Stimulated activated CD8-positive, alpha-beta memory T cell treated with anti-CD3 and anti-CD28 coated beads, Interleukin-15, amount 100 ng/mL, for 48 hours (primary cell): Measurements from ENCODE around the gene GNG11.
"Not testable (repeated sequence)": the region's sequence is repeated elsewhere in the genome, so short reads cannot be mapped to it uniquely, and the experiment has no call there.

ENCODE experiments used
- DNase-seq, 2 donors: peaks; one replicate each; pipeline ENCODE4 v3.0.0-alpha.2; 2020; ENCODE audit warnings: low read depth in 2 of 2

GNG11 gene

DNA sequence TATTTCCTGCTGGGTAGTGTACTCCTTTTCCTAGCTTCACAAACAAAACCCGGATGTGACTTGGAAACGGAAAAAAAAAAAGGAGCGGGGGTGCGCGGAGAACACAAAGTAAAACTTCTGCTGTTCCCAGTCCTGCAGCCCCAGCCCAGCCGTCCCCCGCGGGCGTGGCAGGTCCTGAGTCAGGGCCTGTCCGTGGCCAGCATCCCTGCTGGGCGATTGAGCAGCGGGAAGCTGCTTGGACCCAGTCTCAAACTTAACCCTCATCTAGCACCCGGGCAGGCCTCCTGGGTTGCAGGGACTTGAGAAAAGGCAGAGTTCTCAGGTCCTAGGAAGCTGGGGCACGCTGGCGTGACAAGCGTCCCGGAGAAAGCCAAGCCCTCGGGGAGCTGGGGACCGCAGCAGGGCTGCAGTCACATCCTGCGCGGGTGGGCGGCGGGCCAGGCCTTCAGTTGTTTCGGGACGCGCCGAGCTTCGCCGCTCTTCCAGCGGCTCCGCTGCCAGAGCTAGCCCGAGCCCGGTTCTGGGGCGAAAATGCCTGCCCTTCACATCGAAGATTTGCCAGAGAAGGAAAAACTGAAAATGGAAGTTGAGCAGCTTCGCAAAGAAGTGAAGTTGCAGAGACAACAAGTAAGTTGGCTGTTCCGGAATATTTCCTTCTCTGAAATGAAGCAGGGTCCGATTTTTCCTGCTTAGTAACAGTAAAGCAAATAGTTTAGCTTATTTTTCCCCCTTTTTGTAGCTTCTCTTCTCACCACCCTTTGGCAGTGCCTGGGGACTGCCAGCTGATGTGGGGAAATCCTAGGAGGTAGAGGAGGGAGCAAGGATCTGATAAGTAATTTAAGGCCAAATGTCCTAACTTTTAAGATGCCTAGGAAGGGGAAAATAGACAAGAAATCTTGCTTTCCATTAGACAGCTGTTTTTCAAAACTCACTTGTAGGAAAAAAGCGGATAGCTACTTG is at the start of gene GNG11:
Gene GNG11, plus strand, starts transcription at position 129 of the 960 bp plus-strand sequence. Its CDS starts 403 bp downstream, at position 532.
- peak in 1 of 2 donors; percentile 27 for DNase-seq

DNA sequence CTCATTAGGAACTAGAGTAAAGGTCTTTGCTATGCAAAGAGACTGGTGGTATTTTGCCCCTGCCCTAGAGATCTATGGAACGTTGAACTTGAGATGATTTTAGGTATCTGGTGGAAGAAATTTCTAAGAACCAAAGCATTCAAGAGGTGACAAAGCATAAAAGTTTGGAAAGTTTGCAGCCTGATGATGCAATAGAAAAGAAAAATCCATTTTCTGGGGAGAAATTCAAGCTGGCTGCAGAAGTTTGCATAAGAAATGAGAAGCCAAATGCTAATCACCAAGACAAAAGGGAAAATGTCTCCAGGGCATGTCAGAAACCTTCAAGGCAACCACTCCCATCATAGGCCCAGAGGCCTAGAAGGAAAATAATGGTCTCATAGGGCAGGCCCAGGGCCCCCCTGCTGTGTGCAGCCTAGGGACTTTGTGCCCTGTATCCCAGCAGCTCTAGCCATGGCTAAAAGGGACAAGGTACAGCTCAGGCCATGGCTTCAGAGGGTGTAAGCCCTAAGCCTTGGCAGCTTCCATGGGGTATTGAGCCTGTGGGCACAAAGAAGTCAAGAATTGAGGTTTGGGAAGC is 47.4 kb upstream of the GNG11 start:
- no peak for DNase-seq

DNA sequence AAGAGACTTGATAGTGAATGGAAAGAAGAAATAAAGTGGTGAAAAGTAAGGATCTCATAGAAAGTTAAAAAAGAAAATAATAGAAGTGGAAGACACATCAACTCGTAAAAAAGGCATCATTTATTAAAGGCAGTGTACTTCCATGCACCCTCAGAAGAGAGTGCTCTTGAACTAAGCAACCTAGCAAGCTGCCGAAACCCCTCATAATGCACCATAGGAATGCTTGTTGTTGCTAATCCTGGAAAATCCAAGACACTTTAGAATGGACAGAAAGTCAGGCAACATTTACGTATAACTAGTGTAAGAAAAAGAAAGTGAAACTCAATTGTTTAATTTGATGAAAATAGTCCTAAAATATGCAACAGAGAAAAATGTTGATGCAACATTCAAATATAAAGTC is 43.8 kb upstream of the GNG11 start:
- DNase-seq = no peak

DNA sequence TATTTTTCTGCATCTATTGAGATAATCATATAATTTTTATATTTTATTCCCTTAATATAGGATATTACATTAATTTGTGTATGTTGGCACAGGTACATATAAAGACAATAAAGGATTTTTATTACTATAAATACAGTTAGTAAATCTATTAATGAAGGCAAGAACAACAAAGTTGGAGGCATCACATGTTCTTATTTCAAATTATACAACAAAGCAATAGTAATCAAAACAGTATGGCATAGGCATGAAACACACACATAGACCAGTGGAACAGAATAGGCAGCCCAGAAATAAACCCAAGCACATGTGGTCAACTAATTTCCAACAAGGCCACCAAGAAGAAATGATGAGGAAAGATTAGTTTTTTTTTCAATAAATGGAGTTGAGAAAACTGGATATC is 42.2 kb upstream of the GNG11 start:
- DNase-seq = no peak

DNA sequence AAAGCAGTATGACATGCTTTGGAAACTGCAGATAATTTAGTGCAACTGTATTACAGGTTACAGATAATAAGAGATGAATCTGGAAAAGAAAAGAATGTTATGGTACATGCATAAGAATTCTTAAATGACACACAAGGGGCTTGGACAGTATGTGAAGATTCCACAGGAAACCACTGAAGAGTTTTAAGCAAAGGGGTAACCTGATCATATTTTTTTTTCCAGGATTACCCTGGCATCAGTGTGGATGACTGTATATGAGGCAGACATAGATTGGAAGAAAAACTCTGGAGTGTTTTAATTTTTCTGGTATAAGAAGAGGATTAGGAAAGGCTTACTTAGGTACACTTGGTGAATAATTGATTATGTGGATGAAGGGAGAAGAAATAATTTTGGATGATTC is 39.1 kb upstream of the GNG11 start:
- DNase-seq = no peak

DNA sequence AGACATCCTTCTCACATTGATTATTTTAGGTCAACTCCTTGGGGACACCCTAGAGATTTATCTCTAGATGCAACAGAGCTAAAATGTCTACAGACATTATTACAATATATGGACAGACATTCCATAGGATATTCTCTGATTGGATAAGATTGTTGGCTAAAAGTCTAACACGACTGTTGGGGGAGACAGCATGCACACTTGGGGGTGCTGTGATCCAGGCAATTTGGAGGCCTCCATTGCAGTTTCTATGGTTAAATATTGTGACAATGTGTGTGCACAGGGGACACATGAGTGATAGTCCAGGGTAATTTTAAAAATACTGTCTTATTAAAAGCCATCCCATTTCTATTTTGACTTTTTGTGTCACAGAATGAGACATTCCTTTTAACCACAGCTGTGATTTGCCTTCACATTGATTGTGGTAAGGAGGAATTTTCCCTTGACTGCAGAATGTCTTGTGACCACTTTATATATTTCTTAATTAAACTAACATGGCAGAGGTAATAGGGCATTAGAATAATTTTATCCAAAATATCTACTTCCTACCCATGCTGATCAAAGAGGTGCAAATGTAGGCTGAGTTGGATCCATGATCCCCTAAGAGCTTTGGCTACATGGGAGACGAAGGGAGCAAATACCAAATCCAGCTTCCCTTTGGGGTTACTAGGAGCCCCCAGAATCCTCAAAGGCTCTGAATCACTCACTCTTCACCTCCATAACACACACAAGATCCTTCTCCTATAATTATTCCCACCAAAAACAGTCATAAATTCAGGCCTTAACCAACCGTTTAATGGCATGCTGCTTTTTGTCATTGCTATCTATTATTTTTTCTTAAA is 38.2 kb upstream of the GNG11 start:
- no peak for DNase-seq

DNA sequence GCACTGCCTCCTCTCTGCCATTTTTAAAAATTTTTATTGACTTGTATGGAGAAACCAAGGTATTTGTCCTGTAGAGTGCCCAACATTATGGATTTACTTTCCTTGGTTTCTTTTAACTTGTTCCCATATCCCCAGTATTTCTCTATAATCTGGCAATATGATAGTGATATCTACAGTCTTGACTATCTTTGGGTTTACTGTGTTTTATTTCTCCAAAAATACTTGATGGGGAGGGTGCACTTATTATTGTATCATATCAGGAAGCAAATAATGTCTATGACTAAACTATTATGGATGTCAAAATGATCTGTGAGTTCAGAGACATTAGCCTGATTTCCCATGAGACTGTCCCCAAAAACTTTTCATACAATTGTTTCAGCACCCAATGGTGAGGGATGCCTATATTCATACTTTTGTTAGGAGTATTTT is 37.6 kb upstream of the GNG11 start:
- DNase-seq = no peak

DNA sequence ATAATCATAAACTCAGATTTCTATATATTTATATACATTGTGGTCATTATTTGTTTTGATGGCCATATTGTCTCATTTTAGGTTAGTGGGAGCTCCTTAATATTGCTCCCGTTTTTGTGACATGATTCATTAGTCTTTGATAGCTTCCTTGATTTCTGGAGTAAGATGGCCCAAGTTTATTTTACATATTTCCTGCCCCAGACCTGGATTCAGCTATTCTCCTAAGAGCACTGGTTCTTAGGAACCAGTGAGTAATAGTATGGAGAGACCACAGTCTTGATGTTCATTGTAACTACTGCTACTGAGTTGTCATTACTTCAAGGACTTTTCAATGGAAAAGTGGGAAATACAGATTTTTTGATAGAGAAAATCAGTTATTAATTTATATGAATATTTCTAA is 37.0 kb upstream of the GNG11 start:
- DNase-seq = no peak

DNA sequence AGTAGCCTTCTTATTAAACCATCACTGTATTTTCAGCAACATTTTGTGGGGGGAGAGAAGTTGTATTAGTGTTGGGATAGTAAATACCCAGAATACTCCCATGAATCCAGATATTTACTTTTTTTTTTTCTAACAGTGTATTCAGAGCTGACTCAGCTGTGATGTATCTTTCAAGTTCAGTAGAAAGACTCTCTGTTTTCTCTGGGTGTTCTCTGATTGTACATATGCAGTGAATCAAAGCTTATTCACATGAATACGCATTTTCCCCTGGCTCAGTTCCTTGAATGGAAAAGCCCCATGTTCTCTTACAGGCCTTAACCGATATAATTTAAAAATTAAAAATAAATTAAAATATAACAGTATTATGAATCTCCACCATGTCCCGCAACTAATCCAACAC is 32.3 kb upstream of the GNG11 start:
- DNase-seq = no peak

DNA sequence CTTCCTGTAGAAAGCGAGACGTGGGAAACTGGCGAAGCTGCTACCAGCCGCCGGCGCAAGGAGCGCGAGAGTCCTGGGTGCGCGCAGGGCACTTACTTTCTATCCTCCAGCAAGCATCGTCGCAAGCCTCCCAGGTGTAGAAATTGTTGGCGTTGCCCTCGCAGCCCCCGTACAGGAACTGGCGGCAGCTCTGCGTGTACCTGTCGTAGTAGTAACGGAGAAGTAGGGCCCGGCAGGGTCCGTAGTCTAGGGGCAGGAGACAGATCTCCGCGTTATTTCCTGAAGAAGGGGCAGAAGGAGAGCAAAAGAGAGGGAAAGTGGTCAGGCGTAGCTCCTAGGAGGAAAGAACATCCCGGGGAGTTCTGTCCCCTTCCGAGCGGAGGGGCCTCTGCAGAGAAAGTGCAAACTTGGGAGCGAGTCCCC is 31.5 kb upstream of the GNG11 start:
- DNase-seq = no peak

DNA sequence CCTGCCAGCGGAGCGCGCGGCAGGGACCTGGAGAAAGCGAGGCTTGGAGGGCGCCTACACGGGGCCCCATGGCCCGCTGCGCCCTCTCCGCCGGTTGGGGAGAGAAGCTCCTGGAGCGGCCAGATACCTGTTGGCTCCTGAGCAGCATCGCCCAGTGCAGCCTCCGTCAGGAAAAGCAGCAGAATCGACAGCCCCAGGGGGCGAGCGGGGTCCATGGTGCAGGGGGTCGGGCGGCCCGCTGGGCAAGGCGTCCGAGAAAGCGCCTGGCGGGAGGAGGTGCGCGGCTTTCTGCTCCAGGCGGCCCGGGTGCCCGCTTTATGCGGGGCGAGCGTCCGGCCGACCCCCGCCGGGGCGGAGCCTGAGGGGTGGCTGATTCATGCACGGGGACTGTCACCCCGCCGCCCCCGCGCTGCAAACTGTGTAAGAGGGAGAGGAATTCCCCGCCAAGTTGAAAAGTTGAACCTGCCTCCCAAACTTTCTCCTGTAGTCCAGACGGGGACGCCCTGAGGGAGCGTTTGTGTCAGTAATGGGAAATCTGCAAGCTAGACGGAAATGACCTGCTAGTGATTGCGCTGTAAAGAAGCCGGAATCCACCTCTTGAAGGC is 31.0 kb upstream of the GNG11 start, which contains the start of gene TFPI2:
Gene TFPI2, minus strand, starts transcription at position 290 of the 605 bp plus-strand sequence. Its CDS starts 75 bp downstream, at position 215.
- DNase-seq = peak in 1 of 2 donors; percentile 16

DNA sequence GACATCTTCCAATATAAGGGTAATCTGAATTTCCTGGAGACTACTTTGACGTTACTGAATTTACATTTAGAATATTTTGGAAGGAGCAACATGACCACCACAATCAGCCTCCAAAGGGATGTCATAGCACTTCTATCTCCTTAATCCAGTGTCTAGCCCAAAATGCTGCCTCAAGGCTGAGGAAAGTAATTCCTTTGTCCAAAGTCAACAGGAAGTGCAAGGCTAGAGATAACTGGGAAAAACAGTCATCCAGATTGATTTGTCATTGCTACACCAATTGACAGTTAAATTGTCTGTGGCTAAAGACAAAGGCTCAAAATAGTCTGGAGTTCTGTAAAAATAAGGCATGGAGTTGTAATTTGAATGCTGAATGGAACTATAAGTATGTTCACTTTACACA is 27.1 kb upstream of the GNG11 start:
- DNase-seq = no peak

DNA sequence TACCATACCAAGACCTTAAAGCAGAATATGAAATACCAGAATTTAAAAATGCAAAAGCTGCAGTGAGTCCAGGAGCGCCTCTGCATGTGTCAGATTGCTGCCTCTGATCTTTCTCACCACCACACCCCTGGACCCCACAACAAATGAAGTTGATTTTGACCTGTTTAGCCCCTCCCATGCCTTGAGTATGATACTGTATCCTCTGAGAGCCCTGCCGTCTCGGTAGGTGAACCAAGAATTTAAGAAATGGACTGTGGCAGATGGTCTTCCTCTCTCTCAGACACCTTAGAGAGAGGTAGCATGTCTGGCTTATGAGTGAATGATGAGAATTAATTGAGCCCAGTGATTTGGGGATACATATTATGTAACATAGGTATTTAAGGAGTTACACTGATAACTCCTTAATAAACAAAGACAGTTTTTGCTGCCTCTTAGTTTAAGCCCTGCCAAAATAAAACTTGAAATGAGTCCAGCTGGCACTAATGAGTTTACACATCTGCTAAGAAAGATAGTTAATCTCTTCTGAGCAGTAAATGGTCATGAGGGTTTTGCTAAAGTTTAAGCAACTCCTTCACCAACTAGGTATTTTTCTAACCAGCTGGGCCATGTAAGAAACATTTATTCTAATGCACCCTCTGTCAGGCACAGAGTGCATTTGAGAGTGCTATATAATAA is 26.4 kb upstream of the GNG11 start:
- no peak for DNase-seq

DNA sequence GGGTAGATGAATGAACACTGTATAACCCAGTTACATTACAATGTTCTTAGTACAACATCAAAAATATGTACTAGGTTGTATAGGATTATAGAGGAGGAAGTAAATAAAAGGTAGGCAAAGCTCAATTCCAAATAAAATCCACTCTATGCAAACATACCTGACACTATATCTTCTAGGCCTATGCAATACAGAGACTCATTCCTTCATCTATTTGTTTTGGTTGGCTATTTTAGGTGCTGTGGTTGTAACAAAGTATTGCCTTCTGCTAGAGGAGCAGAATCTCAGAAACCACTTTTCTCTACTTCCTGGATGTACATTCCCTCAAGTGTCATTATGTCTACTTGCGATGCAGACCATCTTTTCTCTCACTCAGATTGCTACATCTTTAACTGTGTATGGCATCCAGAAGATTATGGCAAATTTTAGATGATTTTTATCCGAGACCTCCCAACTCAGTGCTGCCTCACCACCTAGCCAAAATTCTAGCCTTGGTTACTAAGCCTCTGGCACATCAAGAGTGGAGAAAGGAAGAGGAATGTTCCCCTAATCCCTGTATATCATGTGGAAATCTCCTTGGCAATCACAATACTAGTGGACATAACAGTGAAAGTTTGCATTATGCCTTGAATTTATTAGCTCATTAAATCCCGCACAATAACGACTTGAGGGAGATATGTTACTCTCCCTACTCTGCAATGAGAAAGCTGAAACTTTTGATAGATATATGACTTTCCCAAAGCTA is 25.5 kb upstream of the GNG11 start:
- DNase-seq = no peak

DNA sequence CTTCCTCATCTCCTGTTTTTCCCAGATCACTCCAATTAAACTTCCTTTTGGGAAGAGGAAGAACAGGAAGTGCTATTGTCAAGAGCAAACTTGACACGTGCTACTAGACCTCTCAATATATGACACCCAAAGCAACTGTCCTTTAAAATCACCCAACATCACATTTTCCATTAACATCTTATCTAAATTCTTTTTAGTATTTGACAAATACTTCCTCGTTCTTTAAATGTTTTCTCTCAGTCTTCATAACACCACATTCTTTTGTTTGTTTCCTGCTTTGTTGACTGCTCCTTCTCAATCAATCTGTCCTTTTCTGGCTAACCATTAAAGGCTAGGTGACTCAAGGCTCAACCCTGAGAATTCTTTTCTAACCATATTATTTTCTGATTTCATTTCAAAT is 23.9 kb upstream of the GNG11 start:
- DNase-seq = no peak

DNA sequence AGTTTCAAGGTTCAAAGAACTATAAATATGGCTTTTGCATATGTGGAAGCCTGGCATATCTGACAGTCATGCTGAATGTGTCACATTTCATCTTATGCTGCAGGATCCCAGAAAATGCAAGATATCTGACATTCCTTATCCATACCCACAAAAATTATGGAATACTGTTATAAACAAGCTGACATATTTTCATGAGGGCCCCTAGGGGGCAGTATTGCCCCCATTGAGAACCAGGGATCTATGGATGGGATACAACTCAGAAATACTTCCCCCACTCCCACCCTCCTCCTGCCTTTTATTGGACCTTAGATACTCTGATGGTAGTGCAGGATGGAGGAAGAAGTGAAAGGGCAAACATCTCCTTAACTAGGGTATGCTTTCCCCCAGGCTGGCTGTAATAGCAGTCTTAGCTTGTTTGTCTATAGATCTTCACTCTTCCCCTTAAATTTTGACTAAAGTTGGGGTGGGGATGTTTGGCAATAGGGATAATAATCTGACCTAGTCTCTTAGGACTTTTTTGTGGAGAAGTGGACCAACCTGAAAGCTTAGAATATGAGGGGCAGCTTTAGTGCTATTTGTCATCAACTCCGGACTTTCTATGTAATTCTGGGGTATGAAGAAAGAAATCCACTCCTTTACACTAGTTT is 18.6 kb upstream of the GNG11 start:
- DNase-seq = no peak

DNA sequence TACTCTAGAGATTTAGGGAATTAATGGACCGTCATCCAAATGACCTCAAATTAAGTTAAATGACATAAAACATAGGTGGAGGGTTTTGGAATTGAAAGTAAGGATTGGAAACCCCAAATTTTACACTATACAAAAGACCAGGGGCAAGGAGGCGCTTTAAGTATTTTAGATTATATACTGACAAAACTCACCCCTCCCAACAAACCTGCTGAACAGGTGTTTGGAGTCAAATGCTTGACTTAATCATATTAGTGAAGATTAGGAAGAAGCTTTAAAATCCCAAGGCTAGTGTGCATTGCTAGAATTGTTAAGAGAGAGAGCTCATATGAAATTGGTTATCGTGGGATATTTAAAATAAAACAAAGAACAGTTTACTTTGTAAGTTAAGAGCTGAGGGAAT is 15.3 kb upstream of the GNG11 start, which contains the start of gene GNGT1:
Gene GNGT1, plus strand, starts transcription at position 301 of the 400 bp plus-strand sequence. CDS start 180 bp downstream, outside the sequence.
- DNase-seq = no peak

DNA sequence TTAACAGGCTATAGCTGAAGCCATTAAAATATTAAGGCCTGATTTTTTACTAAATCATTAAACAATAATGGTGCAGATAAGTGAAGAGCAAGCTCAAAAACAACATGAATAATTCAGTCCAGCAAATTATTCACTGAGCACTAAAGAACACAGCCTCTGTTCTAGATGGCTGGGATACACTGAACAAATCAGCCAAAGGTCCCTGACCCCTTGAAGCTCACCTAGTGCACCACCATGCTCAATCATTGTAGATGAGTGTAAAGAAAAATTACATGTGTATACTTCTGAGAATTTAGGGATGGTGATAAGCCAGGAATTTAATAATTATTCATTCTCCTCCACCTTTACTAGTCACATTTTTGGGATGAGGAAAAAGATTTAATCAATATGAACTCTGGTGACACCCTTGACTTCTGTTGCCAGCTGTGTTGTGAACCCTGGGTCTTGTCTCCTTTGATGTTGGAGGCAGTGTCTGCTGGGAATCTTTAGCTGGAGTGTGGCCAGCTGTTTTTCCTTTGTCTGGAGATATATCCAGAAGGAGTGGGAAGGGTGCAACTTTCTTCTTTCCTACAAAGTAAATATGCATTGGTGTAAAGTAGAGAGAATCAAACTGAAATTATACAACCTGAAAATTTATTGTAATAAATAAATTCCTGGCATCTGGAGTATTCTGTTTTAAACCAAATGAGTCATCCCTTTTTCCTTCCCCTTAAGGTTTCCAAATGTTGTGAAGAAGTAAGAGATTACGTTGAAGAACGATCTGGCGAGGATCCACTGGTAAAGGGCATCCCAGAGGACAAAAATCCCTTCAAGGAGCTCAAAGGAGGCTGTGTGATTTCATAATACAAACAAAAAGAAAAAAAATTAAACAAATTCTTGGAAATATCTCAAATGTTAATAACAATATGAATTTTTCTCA is 11.2 kb upstream of the GNG11 start:
- DNase-seq = no peak

DNA sequence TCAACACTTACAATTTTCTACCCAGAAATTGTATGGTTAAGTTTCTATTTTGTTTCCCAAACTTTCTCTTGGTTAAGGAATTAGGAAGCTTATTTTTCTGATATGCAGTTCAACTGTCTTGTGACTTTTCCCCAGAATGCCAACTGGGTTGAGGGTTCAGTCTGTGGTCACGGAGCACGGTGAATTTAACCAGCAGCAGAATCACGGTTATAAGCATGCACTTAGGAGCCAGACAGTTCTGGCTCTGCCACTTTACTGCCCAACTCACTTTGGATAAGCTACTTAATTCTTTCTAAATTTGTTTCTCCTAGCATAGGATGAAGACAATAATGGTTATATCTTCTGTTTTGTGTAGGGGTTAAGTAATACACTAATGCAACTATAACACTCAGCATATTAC is 10.3 kb upstream of the GNG11 start:
- not testable (repeated sequence) for DNase-seq
